A549 (cell line): Measurements from ENCODE around the gene CMTM2.

Experiments
- ZFP36 ChIP-seq: fragments of 450-650 bp; IDR thresholded peaks from 2 replicates; pipeline ENCODE4 v1.6.1; 2014; ENCODE audit warnings: borderline replicate concordance; ENCODE audit not compliant: partially characterized antibody
- TF ChIP-seq, protein P1 (sequence below): fragments of >200 bp; sonication (Bioruptor Twin); formaldehyde crosslinking; IDR thresholded peaks from 3 replicates; pipeline ENCODE4 v1.6.1; 2016

DNA sequence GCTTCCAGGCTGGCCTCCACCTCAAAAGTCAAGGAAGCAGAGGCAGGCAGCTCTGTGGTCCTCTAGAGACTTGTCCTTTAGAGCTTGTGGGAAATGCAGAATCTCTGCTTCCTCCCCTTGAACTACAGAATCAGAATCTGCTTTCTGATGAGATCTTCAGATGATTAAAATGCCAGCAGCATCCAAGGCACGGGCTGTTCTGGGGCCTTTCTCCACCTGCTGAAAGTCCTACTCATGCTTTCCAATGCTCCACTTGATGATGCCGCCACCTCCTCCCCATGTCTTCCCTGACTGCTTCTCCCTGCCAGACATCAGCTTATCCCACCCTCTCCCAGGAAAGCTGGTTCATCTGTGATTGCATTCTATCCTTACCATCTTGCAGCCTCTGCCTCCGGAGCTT, 58.5 kb downstream of the CMTM2 start:
- no peak for TF ChIP-seq ZFP36
- TF ChIP-seq, protein P1, sequence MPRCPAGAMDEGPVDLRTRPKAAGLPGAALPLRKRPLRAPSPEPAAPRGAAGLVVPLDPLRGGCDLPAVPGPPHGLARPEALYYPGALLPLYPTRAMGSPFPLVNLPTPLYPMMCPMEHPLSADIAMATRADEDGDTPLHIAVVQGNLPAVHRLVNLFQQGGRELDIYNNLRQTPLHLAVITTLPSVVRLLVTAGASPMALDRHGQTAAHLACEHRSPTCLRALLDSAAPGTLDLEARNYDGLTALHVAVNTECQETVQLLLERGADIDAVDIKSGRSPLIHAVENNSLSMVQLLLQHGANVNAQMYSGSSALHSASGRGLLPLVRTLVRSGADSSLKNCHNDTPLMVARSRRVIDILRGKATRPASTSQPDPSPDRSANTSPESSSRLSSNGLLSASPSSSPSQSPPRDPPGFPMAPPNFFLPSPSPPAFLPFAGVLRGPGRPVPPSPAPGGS, result no peak
